ENCODE data around the gene CD2BP2.

GRCh38 chr16:30380072-30380802 lies 25.1 kb upstream of the CD2BP2 start:
- TF ChIP-seq POLR2A (IDR thresholded peaks at IDR 0.05) (no peak), CTCF (IDR thresholded peaks at IDR 0.05) (no peak)

Data from adrenal gland (tissue), 5 donors.